Stimulated activated CD4-positive, alpha-beta T cell treated with anti-CD3 and anti-CD28 coated beads, Interleukin-1b, Interleukin-23, amount 100 ng/mL, for 48 hours (primary cell): ENCODE measurements around the gene BICRA.
"Not testable (repeated sequence)": the region's sequence is repeated elsewhere in the genome, so short reads cannot be mapped to it uniquely, and the experiment has no call there.

Experiments
- DNase-seq: peaks from one replicate; pipeline ENCODE4 v3.0.0-alpha.2; 2020

The BICRA gene

DNA sequence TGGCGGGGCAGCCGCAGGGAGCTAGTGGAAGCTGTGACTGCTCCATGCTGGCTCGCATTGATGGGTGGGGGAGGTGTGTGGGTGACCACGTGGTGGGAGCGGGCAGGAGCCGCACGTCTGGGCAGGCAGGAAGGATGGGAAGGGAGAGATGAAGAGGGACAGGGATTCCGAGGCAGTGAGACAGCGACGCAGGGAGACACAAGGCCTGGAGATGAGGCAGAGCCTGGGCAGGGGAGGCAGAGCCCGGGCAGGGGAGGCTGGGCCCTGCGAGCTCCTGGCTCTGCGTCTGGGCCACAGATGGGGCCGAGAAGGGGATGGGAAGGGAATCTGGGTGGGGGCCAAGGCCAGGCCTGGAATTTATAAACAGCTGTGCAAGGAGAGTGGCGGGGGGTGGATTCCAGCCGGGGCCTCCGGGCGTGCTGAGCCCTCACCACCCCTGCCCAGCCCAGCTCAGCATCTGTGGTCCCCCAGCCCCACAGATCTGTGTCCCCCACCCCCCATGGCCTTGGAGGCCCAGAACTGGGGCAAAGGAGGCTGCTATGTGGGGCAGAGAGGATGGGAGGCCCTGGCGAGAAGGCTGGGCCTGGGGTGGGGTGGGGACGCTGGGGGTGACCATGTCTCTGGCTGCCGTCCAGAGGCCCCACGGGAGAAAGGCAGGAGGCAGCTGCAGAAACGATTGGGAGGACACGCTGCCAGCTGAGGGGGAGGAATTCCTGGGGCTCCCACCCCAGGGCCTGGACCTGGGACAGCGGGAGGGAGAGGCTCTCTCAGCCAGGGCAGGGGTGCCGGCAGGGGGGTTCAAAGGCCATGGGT, 110.3 kb downstream of the BICRA start:
- no peak for DNase-seq

DNA sequence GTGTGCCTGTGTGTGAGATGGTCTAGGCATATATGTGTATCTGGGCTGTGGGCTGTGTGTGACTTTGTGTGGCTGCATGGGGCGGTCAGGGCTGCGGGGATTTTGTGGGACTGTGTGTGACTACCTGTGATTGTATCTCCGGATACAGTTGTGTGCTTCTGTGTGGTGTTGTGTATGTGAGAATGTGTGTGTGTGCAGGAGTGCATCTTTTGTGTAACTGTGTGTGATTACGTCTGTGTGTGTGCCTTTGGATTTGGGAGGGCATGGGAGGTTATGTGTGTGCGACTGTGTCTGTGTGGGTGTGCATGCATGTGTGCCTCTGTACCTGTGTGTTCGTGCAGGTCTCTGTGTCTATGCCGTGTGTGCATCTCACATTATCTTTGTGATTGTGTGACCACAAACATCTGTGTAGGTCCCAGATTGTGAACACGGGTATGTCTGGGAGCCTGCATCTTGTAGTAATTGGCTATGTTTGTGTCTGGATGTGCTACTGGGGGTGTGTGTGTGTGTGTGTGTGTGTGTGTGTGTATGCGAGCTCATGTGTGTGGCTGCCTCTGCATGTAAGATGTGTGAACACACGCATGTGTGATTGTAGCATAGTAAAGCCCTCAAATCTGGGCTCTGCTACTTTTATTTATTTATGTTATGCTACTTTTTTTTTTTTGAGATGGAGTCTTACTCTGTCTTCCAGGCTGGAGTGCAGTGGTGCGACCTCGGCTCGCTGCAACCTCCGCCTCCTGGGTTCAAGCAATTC, 111.9 kb downstream of the BICRA start:
- DNase-seq: no peak

DNA sequence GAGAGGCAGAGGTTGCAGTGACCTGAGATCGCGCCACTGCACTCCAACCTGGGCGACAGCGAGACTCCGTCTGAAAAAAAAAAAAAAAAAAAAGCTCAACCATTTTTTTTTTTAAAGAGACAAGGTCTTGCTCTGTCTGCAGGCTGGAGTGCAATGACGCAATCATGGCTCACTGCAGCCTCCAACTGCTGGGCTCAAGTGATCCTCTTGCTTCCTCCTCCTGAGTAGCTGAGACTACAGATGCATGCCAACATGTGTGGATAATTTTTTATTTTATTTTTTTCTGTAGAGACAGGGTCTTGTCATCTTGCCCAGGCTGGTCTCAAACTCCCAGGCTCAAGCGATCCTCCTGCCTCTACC, 114.6 kb downstream of the BICRA start:
- DNase-seq: peak; percentile 63

DNA sequence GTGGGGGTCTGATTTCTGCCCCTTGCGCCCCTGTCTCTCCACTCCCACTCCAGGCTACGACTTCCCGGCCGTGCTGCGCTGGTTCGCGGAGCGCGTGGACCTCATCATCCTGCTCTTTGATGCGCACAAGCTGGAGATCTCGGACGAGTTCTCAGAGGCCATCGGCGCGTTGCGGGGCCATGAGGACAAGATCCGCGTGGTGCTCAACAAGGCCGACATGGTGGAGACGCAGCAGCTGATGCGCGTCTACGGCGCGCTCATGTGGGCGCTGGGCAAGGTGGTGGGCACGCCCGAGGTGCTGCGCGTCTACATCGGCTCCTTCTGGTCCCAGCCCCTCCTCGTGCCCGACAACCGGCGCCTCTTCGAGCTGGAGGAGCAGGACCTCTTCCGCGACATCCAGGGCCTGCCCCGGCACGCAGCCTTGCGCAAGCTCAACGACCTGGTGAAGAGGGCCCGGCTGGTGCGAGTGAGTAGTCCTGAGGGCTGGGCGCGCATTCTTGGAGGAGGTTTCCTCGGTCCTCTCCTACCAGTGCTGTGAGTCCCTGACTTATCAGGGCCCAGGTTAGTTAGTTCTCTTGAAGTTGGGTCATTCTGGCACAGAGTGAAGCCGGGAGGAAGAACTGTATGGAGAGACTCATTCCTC, 116.9 kb downstream of the BICRA start:
- DNase-seq: no peak

DNA sequence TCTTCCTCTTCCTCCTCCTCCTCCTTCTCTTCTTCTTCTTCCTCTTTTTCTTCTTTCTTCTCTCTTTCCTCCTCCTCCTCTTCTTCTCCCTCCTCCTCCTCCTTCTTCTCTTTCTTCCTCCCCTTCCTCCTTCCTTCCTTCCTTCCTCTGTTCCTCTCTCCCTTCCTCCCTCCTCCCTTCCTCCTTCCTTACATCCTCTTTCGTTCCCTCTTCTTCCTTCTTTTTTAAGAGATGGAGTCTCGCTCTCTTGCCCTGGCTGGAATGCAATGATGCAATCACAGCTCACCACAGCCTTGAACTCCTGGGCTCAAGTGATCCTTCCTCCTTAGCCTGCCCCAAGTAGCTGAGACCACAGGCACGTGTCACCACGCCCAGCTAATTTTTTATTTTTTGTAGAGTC, 117.5 kb downstream of the BICRA start:
- no peak for DNase-seq

DNA sequence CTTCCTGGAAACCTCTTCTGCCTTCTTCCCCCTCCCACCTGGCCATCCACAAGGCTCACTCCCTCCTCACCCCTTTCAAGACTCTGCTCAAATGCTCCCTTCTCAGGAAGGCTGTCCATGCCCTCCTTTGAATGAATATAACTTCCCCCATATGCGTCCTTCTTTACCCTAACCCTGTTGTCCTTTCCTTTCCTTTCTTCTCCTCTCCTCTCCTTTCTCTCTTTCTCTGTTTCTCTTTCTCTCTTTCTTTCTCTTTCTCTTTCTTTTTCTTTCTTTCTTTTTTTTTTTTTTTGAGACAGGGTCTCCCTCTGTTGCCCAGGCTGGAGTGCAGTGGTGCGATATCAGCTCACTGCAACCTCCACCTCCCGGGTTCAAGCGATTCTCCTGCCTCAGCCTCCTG, 119.4 kb downstream of the BICRA start:
- not testable (repeated sequence) for DNase-seq

DNA sequence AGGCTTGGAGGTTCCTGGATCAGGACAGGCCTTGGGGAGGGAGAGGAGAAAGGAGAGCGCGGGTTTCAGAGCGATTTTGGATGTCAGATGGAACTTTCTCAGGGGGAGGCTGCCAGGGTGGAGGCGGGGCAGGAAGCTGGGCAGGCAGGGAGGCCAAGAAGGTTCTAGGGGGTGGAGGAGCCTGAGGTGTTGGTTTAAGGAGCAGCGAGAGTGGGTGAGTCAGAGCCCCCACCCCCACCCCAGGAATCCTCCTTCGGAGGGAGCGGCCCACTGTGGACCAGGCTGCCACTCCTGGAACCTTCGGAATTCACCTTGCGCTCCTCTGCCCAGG, 120.5 kb downstream of the BICRA start:
- DNase-seq: no peak

DNA sequence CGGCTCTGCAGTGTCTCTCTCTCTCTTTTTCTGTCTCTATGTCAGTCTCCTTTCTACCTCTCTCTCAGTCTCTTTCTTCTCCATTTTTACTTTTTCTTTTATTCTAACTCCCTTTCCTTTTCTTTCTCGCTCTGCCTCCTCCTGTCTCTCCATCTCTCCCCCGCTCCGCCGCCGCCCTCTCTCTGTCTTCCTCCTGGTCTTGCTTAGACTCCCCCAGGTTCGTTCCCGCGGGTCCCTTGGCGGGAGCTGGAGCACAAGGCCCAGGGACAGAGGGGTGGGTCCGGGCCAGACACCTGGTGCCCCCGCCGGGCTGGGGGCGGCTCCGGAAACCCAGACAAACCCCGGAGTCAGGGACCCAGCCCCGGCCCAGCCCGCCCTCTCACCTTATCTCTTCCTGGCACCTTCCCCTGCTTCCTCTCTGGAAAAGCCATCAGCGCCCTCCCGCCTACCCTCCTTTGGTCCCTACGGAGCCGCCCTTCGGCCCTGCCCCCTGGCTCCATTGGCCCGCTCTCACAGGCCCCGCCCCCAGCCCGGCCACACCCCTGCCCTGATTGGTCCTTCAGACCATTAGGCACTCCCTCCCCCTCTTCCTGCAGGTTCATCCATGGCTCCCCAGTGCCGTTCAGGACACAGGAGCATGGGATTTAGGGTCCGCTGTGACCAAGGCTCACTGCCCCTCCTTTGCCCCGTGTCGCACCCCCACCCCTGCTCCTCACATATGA, 121.0 kb downstream of the BICRA start:
- DNase-seq: peak; percentile 78

DNA sequence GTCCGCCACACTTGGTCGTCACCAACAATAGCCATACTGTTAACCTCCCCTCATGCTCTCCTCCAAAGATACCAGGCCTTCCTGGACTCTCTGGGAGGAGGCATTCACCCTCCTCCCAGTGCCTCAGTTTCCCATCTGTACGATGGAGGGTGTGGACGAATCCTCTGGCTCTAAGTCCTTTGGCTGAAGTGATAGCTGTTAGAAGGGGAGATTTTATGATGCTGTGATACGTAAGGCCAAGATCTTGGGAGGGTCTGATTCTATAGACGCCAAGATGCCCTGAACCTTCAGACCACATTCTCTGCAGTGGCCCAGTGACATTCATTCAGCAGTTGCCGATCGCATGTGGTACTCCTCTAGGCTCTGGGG, 121.6 kb downstream of the BICRA start:
- DNase-seq: no peak

DNA sequence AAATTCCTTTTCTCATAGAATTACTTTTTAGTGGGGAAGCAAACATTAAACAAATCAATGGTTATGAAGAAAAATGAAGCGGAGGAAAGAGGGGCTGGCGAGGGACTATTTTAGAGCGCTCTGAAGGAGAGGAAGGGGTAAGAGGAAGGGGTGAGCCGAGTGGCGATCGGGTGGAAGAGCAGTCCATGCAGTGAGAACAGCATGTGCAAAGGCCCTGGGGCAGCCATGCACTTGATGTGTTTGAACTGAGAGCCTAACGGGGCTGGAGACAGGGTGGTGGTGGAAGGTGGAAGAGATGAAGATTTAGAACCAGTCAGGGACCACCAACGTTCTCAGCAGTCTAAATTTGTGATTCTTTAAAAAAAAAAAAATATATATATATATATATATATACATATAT, 122.0 kb downstream of the BICRA start:
- no peak for DNase-seq

DNA sequence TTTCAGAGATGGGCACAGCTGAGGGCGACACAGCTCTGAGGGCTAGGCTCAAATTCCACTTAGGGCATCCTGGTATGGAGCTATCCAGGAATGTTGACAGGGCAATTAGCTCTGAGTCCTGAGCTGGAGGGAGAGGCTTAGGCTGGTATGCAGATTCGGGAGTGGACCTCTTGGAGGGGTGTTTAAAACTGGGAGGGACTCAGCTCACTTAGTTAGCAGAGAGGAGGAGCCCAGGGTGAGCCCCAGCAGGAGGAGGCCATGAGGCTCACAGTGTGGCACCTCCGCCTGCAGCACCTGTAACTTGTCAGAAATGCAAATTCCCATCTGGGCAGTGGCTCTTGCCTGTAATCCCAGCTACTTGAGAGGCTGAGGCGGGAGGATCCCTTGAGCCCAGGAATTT, 126.2 kb downstream of the BICRA start:
- no peak for DNase-seq

DNA sequence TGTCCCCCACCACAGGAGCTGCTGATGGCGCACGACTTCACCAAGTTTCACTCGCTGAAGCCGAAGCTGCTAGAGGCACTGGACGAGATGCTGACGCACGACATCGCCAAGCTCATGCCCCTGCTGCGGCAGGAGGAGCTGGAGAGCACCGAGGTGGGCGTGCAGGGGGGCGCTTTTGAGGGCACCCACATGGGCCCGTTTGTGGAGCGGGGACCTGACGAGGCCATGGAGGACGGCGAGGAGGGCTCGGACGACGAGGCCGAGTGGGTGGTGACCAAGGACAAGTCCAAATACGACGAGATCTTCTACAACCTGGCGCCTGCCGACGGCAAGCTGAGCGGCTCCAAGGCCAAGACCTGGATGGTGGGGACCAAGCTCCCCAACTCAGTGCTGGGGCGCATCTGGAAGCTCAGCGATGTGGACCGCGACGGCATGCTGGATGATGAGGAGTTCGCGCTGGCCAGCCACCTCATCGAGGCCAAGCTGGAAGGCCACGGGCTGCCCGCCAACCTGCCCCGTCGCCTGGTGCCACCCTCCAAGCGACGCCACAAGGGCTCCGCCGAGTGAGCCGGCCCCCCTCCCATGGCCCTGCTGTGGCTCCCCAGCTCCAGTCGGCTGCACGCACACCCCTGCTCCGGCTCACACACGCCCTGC, 132.1 kb downstream of the BICRA start:
- no peak for DNase-seq

DNA sequence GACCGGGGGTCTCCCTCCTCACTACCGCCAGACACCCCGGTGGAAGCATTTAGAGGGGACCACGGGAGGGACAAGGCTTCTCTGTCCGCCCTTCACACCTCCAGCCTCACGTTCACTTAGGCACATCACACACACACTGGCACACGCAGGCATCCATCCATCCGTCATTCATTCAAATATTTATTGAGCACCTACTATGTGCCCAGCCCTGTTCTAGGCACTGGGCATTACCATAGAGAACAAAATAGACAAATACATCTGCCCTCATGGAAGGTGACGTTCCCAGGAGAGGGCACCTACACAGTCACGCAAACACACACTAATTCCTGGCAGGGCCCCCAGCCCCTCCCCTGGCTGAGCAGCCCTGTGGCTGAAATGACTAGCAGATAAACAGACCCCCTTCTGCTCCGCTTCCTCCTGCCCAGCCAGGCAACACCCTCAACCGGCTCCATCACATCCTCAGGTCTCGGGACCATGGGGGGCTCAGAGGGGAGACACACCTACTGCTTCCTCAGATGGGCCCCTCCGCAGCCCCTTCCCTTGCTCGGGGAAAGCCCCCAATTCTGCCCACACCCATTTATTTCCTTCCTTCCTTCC, 132.7 kb downstream of the BICRA start:
- DNase-seq: no peak

DNA sequence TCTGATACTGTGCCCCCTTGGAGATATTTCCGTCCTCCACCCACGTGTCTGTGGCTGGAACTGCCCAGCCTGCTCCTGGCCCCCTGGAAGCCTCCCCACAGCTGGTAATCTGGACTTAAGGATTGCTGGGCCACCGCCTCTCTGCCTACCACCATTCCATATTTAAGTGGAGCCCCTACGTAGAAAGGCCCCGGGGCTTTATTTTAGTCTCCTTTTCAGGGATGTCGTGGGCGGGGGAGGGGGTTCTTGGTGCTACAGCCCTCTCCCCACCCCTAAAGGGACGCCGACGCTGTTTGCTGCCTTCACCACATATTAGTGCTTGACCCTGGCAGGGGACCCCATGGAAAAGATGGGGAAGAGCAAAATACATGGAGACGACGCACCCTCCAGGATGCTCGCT, 133.7 kb downstream of the BICRA start:
- DNase-seq: no peak

DNA sequence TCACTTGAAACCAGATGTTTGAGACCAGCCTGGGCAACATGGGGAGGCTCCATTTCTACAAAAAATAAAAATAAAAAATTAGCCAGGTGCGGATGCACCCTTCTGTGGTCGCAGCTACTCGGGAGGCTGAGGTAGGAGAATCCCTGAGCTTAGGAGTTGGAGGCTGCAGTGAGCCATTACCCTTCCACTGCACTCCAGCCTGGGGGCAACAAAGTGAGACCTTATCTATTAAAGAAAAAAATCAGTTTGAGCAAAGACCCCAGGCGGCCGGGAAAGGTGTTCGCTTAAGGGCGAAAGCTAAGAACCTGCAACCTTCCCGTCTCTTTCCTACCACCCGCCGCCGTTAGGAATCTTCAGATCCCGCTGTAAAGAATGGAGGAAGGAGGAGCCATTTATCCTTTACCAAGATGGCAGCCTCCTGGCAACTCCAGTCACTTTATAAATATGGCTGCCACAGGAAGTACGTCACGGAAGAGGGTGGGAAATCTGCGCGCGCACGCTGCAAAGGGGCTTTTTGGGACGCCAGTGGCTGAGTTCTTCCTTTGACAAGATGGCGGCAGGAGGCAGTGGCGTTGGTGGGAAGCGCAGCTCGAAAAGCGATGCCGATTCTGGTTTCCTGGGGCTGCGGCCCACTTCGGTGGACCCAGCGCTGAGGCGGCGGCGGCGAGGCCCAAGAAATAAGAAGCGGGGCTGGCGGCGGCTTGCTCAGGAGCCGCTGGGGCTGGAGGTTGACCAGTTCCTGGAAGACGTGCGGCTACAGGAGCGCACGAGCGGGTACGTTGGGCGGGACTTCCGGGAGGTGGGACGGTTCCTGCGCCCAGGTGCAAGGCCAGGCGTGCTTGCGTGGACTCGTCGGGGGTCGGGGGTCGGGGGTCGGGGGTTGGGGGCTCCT, 136.3 kb downstream of the BICRA start, which contains the start of gene NOP53:
NOP53 (plus strand) TSS at position 537 of the 892 bp plus-strand sequence; CDS start at position 551, 14 bp downstream.
- DNase-seq: peak; percentile 97

DNA sequence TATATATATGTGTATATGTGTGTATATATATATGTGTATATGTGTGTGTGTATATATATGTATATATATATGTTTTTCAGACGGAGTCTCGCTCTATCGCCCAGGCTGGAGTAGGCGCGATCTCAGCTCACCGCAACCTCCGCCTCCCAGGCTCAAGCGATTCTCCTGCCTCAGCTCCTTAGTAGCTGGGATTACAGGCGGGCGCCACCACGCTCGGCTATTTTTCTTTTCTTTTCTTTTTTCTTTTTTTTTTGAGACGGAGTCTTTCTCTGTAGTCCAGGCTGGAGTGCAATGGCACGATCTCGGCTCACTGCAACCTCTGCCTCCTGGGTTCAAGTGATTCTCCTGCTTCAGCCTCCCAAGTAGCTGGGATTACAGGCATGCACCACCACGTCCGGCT, 137.2 kb downstream of the BICRA start:
- DNase-seq: not testable (repeated sequence)

DNA sequence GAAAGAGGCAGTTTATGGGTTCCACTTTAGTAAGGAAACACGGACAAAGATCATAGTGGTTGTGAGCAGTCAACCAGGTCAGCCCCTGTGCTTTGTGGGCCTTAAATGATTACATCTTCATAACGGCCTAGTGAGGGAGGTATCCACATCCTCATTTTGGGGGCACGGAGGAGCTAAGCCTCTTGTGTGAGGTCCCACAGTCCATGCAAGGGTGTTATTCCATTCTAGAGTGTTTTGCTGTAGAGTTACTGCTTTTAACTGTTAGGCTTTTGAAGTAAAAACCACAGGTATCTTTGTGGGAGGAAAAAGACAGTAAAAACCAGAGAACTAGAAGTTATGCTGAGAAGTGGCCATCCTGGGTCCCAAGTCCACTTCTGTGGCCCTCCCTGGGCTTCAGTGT, 140.4 kb downstream of the BICRA start:
- no peak for DNase-seq

DNA sequence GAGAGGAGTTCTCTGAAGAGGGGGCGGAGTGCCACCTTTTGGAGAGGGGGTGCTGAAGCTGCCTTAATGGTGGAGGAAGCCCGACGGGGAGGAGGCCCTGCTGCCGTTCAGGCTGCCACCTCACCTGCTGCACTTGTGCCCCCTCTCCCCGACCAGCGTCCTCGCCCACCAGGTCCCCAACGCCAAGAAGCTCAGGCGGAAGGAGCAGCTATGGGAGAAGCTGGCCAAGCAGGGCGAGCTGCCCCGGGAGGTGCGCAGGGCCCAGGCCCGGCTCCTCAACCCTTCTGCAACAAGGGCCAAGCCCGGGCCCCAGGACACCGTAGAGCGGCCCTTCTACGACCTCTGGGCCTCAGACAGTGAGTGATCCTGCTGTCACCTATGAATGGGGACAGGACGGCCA, 141.8 kb downstream of the BICRA start:
- DNase-seq: no peak

DNA sequence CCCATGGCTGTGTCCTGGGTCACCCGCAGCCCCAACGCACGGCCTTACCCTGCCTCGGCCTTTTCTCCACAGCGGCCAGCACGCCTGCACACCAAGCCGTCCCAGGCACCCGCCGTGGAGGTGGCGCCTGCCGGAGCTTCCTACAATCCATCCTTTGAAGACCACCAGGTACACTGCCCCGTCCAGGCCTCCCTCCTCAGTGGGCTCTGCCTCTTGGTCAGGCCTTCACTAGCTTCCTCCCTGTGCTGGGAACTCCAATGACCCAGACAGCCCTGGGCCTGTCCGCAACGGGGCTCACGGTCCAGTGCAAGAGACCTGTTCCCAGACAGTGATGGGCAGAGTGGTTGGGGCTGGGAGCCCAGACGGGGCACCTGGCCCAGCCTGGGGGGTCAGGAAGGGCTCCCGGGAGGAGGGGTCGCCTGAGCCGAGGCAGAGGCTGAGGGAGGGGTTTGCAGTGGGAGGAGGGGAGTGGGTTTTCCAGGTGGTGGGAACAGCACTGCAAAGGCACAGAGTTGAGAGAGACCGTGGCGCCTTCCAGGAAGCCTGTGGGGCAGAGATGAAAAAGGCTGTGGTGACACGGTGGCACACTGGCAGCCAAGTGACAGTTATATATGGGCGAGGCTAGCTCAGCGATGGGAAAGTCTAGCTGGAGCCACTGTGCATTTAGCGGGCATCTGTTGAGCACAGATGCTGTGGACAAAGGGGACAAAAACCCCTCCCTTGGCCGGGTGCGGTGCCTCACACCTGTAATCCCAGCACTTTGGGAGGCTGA, 143.7 kb downstream of the BICRA start:
- no peak for DNase-seq
